Neuronal stem cell (in vitro differentiated cells): Measurements from ENCODE around the gene DIPK1A.

Source experiments
- DNase-seq: peaks from one replicate; pipeline ENCODE4 v3.0.0-alpha.2; 2013; ENCODE audit warnings: low spot score
- H2AFZ ChIP-seq: one replicate; pipeline ENCODE4 v1.6.1; 2013; ENCODE audit warnings: mild to moderate bottlenecking, low read length, inconsistent platforms
- H2AK5ac ChIP-seq: 2 replicates; pipeline ENCODE4 v1.6.1; 2013; ENCODE audit warnings: low read depth, mild to moderate bottlenecking, inconsistent platforms, low read length, moderate library complexity, mixed read lengths
- H2BK120ac ChIP-seq: 2 replicates; pipeline ENCODE4 v1.6.1; 2013; ENCODE audit warnings: low read depth, mild to moderate bottlenecking, inconsistent platforms, low read length, moderate library complexity, mixed read lengths
- H2BK12ac ChIP-seq: one replicate; pipeline ENCODE4 v1.6.1; 2013; ENCODE audit warnings: low read length, inconsistent platforms
- H2BK15ac ChIP-seq: 2 replicates; pipeline ENCODE4 v1.6.1; 2013; ENCODE audit warnings: mild to moderate bottlenecking, low read length, inconsistent platforms, mixed read lengths
- H2BK5ac ChIP-seq: one replicate; pipeline ENCODE4 v1.6.1; 2013; ENCODE audit warnings: inconsistent platforms, mild to moderate bottlenecking, low read length, moderate library complexity
- H3K14ac ChIP-seq: one replicate; pipeline ENCODE4 v1.6.1; 2013; ENCODE audit warnings: low read length, inconsistent platforms
- H3K18ac ChIP-seq: 2 replicates; pipeline ENCODE4 v1.6.1; 2013; ENCODE audit warnings: low read length, inconsistent platforms
- H3K23ac ChIP-seq: 2 replicates; pipeline ENCODE4 v1.6.1; 2013; ENCODE audit warnings: low read depth, mild to moderate bottlenecking, mixed read lengths, low read length, inconsistent platforms; ENCODE audit not compliant: poor library complexity
- H3K27ac ChIP-seq: replicated peaks from 3 replicates; pipeline ENCODE4 v1.5.1; 2013; ENCODE audit warnings: low read length, inconsistent platforms
- H3K27me3 ChIP-seq, 3 experiments: 2 replicates each; pipeline ENCODE4 v1.6.1; 2013; ENCODE audit warnings: low read length in 3 of 3, mild to moderate bottlenecking in 2 of 3, inconsistent platforms in 1 of 3, low read depth in 1 of 3, mixed read lengths in 1 of 3, moderate library complexity in 1 of 3; ENCODE audit not compliant: control insufficient read depth in 3 of 3, insufficient read depth in 3 of 3
- H3K36me3 ChIP-seq, 2 donors: replicated peaks in 1 of 2; 2 replicates each; pipeline ENCODE4 v1.6.1; 2013; ENCODE audit warnings: low read length in 2 of 2; ENCODE audit not compliant: control insufficient read depth in 2 of 2, insufficient read depth in 2 of 2
- H3K4ac ChIP-seq: 2 replicates; pipeline ENCODE4 v1.6.1; 2013; ENCODE audit warnings: inconsistent platforms, mild to moderate bottlenecking, low read length, moderate library complexity
- H3K4me1 ChIP-seq, 2 donors: 1 replicate in 1 of 2; 2 replicates in 1 of 2; pipeline ENCODE4 v1.6.1; 2013; ENCODE audit warnings: low read length in 2 of 2, low read depth in 1 of 2; ENCODE audit not compliant: control insufficient read depth in 2 of 2, insufficient read depth in 1 of 2
- H3K4me2 ChIP-seq: one replicate; pipeline ENCODE4 v1.6.1; 2013; ENCODE audit warnings: mild to moderate bottlenecking, low read length, inconsistent platforms; ENCODE audit not compliant: insufficient read depth, poor library complexity, severe bottlenecking
- H3K4me3 ChIP-seq, 2 donors: 2 replicates each; pipeline ENCODE4 v1.5.1; 2013; ENCODE audit warnings: low read length in 2 of 2, mild to moderate bottlenecking in 2 of 2, inconsistent platforms in 1 of 2, moderate library complexity in 1 of 2
- H3K79me1 ChIP-seq: one replicate; pipeline ENCODE4 v1.6.1; 2013; ENCODE audit warnings: low read depth, mild to moderate bottlenecking, inconsistent platforms, low read length, moderate library complexity
- H3K9ac ChIP-seq: one replicate; pipeline ENCODE4 v1.6.1; 2013; ENCODE audit warnings: mild to moderate bottlenecking, low read depth, low read length, inconsistent platforms; ENCODE audit not compliant: poor library complexity
- H3K9me3 ChIP-seq, 2 donors: replicated peaks in 1 of 2; 2 replicates each; pipeline versions ENCODE3 to v1.6.1; 2013; ENCODE audit warnings: low read length in 2 of 2, mild to moderate bottlenecking in 2 of 2, inconsistent platforms in 1 of 2, low read depth in 1 of 2, mixed read lengths in 1 of 2, moderate library complexity in 1 of 2; ENCODE audit not compliant: control insufficient read depth in 2 of 2, insufficient read depth in 1 of 2
- H4K8ac ChIP-seq: one replicate; pipeline ENCODE4 v1.6.1; 2013; ENCODE audit warnings: low read depth, mild to moderate bottlenecking, inconsistent platforms, low read length, moderate library complexity
- H4K91ac ChIP-seq: one replicate; pipeline ENCODE4 v1.6.1; 2013; ENCODE audit warnings: low read length, low read depth, mild to moderate bottlenecking, inconsistent platforms; ENCODE audit not compliant: poor library complexity
- WGBS, 2 donors: extraction: QIAGEN DNeasy Blood & Tissue Kit; methylation state at CpG; one replicate each; pipeline ENCODE4 v1.1.7; 2013; ENCODE audit warnings: missing lambda C conversion rate in 2 of 2, mixed read lengths in 1 of 2; ENCODE audit not compliant: insufficient read length in 2 of 2, insufficient replicate concordance in 1 of 2; ENCODE audit errors: extremely low coverage in 2 of 2; 5-methylcytosine and 5-hydroxymethylcytosine counted together

The DIPK1A gene

GRCh38 chr1:93000291-93000690, 39.0 kb upstream of the DIPK1A start:
- Histone ChIP-seq H3K18ac (peak overlapping the region; percentile 13), H2AFZ (no peak overlapping the region), H4K8ac (no peak overlapping the region), H3K4ac (no peak overlapping the region), H3K23ac (no peak overlapping the region), H2BK15ac (no peak overlapping the region), H2AK5ac (no peak overlapping the region), H4K91ac (no peak overlapping the region), H3K4me3 (no peak overlapping the region), H3K79me1 (no peaks in the 10 kb centered on the region), H2BK5ac (no peak overlapping the region), H3K27me3 (peaks cover 0 to 27% (median 0%) of the 10 kb centered on the region in 3 experiments), H3K4me2 (no peak overlapping the region), H3K27ac (no peak overlapping the region), H3K36me3 (no peaks in the 10 kb centered on the region), H3K9ac (no peak overlapping the region), H2BK12ac (no peak overlapping the region), H3K14ac (no peak overlapping the region), H2BK120ac (no peak overlapping the region), H3K9me3 (no peaks in the 10 kb centered on the region), H3K4me1 (peaks cover 0 to 3% of the 10 kb centered on the region in 2 donors)
- no peak for DNase-seq
- no CpG with 5 or more reads among the region's 2 CpGs for WGBS, 2 donors

GRCh38 chr1:92998821-92999220, 37.6 kb upstream of the DIPK1A start:
- Histone ChIP-seq H2AFZ (no peak overlapping the region), H3K4me3 (no peak overlapping the region), H2BK120ac (no peak overlapping the region), H3K79me1 (no peaks in the 10 kb centered on the region), H3K4me2 (no peak overlapping the region), H2BK15ac (no peak overlapping the region), H2BK5ac (no peak overlapping the region), H2BK12ac (no peak overlapping the region), H3K4me1 (peaks cover 0 to 3% of the 10 kb centered on the region in 2 donors), H3K27me3 (peaks cover 0 to 30% (median 0%) of the 10 kb centered on the region in 3 experiments), H3K27ac (no peak overlapping the region), H3K14ac (no peak overlapping the region), H3K18ac (no peak overlapping the region), H3K36me3 (no peaks in the 10 kb centered on the region), H3K23ac (no peak overlapping the region), H3K4ac (no peak overlapping the region), H3K9me3 (no peaks in the 10 kb centered on the region), H3K9ac (no peak overlapping the region), H4K8ac (no peak overlapping the region), H2AK5ac (no peak overlapping the region), H4K91ac (no peak overlapping the region)
- DNase-seq = no peak
- no CpG with 5 or more reads among the region's 5 CpGs for WGBS, 2 donors

DNA sequence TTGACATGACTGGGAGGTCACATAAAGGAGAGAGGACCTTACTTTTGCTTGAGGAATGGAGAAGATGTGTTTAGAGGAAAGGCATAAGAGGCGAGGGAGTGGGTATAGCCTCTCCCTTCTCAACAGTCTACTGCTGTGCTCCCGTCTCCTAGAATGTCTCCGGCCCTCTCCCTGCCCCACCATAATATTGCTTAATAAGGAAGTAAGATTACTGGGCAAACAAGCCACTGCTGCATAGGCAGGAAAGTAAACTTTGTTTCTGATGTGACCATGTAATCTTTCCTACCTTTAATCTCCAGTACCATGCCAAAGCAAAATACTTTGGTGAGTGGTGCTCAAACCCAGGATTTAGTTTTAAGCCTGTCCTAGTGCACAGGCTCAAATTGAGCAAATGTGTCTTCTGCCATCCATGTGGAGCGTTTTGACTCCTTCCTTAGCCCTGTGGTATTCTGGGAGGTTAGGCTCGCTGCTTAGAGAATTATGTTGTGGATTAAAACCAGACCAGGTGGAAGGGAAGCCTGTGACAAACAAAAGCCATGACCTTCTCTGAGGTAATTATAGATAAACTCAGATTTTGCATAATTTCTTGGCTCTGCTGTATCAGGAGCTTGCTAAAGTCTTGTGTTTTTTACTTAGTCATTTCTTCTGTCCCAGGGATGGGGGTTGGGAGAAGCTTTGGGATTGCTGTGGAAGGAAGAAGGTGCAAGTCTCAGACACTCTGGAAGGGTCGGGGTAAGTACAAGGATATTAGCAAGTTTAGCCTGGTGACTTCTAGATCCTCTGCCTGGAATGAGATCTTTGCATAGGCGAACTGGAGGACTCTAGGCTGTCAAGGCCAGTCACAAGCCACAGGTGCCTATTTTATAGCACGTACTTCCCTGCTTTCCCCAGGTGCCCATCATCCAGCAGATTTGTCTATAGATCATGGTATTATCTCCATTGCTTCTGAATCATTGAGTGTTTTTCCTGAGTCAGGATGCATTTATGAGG, 34.5 kb upstream of the DIPK1A start:
- no peak overlapping the region for H3K4me3 ChIP-seq
- no peak overlapping the region for H3K9ac ChIP-seq
- H3K4ac ChIP-seq = no peak overlapping the region
- no peaks in the 10 kb centered on the region for H3K9me3 ChIP-seq
- no peak overlapping the region for H3K4me2 ChIP-seq
- no peak overlapping the region for H4K91ac ChIP-seq
- H3K79me1 ChIP-seq = no peaks in the 10 kb centered on the region
- no peak for DNase-seq
- no peaks in the 10 kb centered on the region for H3K36me3 ChIP-seq
- no peak overlapping the region for H2BK120ac ChIP-seq
- H4K8ac ChIP-seq = no peak overlapping the region
- no peak overlapping the region for H2BK15ac ChIP-seq
- H2BK5ac ChIP-seq = no peak overlapping the region
- no peak overlapping the region for H3K18ac ChIP-seq
- no CpG with 5 or more reads among the region's 8 CpGs for WGBS, 2 donors
- H2BK12ac ChIP-seq = no peak overlapping the region
- no peak overlapping the region for H2AK5ac ChIP-seq
- peaks cover 0 to 24% (median 0%) of the 10 kb centered on the region in 3 experiments for H3K27me3 ChIP-seq
- no peak overlapping the region for H2AFZ ChIP-seq
- no peak overlapping the region for H3K14ac ChIP-seq
- peaks cover 0 to 3% of the 10 kb centered on the region in 2 donors for H3K4me1 ChIP-seq
- no peak overlapping the region for H3K23ac ChIP-seq
- no peak overlapping the region for H3K27ac ChIP-seq

DNA sequence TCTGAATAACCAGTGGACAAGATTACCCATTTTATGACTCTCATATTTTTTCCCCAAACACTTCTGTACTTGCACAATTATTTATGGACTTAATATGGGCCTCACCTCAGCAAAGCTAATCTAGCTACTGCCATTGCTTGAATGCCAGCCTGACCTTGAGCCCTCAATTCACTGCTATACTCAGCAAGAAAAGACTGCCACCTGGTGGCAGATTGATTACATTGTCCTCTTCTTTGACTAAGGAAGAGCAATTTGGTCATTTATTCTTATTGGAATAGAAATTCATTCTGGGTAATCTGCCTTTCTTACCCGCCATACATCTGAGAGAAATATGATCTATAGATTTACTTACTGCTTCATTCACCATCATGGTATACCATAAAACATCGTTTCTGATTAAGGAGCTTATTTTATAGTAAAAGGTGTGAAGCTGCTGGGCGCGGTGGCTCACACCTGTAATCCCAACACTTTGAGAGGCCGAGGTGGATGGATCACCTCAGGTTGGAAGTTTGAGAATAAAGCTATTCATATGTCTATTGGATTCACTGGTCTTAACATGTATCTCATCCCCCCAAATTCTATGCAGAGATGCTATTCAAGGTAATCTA, 32.9 kb upstream of the DIPK1A start:
- Histone ChIP-seq H3K18ac (no peak overlapping the region), H3K36me3 (no peaks in the 10 kb centered on the region), H3K9ac (no peak overlapping the region), H2BK120ac (no peak overlapping the region), H2BK12ac (no peak overlapping the region), H3K27ac (no peak overlapping the region), H3K9me3 (no peaks in the 10 kb centered on the region), H4K91ac (no peak overlapping the region), H3K4me3 (no peak overlapping the region), H3K14ac (no peak overlapping the region), H3K79me1 (no peaks in the 10 kb centered on the region), H3K27me3 (peaks cover 0 to 21% (median 0%) of the 10 kb centered on the region in 3 experiments), H2AK5ac (no peak overlapping the region), H2AFZ (no peak overlapping the region), H3K23ac (no peak overlapping the region), H4K8ac (no peak overlapping the region), H2BK5ac (no peak overlapping the region), H3K4ac (no peak overlapping the region), H3K4me1 (no peaks in the 10 kb centered on the region), H2BK15ac (no peak overlapping the region), H3K4me2 (no peak overlapping the region)
- no CpG with 5 or more reads among the region's 5 CpGs for WGBS, 2 donors
- DNase-seq = peak; percentile 72
